Adipose tissue (tissue), 3 donors: Measurements from ENCODE around the gene ZBTB7C. TPM values are rescaled to one million over a fixed set of nuclear protein-coding genes. Genes with fewer than 3 reads are reported as not detected.

Experiments used
- H3K27ac ChIP-seq: one replicate; pipeline ENCODE4 v1.5.1; 2013; ENCODE audit warnings: low read depth, low read length
- WGBS, 3 donors: extraction: QIAGEN DNeasy Blood & Tissue Kit; methylation state at CpG; one replicate each; pipeline ENCODE4 v1.1.7; 2013; 5-methylcytosine and 5-hydroxymethylcytosine counted together
- polyA plus RNA-seq, 3 donors: library from polyadenylated mRNA; stranded (reverse); fragments of 200-250 nt; gene quantifications; one replicate each; pipeline ENCODE4 v1.2.3, GENCODE V29; 2013
- donor health status: healthy with polysubstance abuse.
- donor health status: Bipolar disorder and iron deficiency.
- donor health status: healthy.

ZBTB7C gene
- polyA plus RNA-seq, 3 donors, result 0.53 to 5.6 (median 4.8) TPM

- H3K27ac ChIP-seq, result no peak overlapping the region
- 95% methylated on average over 23 of the region's 23 CpGs for WGBS, 3 donors
These were observed 368.6 kb downstream of the ZBTB7C start for GRCh38 chr18:48040457-48041110.

- H3K27ac ChIP-seq, result no peak overlapping the region
- 95 to 96% (median 95%) methylated on average over 17 of the region's 17 CpGs for WGBS, 3 donors
These were observed 369.4 kb downstream of the ZBTB7C start for GRCh38 chr18:48039769-48040215.

- WGBS, 3 donors, result 86 to 98% (median 98%) methylated on average over 6 of the region's 6 CpGs
- H3K27ac ChIP-seq, result no peak overlapping the region
These were observed 370.5 kb downstream of the ZBTB7C start for GRCh38 chr18:48038636-48039035.

GRCh38 chr18:48037481-48038271, 371.5 kb downstream of the ZBTB7C start:
- WGBS, 3 donors, result 61 to 82% (median 81%) methylated on average over 16 of the region's 16 CpGs
- peak overlapping the region; percentile 9 for H3K27ac ChIP-seq

GRCh38 chr18:48036641-48037421, 372.4 kb downstream of the ZBTB7C start:
- 70 to 79% (median 78%) methylated on average over 14 of the region's 14 CpGs for WGBS, 3 donors

GRCh38 chr18:48036226-48036625, 373.0 kb downstream of the ZBTB7C start:
- WGBS, 3 donors, result 70 to 89% (median 74%) methylated on average over 6 of the region's 6 CpGs
- no peak overlapping the region for H3K27ac ChIP-seq

More at GRCh38 chr18:48036641-48037421, 372.4 kb downstream of the ZBTB7C start:
- no peak overlapping the region for H3K27ac ChIP-seq

- WGBS, 3 donors, result 93 to 96% (median 95%) methylated on average over 3 of the region's 3 CpGs
- no peak overlapping the region for H3K27ac ChIP-seq
These were observed 373.7 kb downstream of the ZBTB7C start for GRCh38 chr18:48035556-48035860.

GRCh38 chr18:48034651-48035555, 374.3 kb downstream of the ZBTB7C start:
- 87 to 92% (median 87%) methylated on average over 16 of the region's 16 CpGs for WGBS, 3 donors
- no peak overlapping the region for H3K27ac ChIP-seq

- WGBS, 3 donors, result 81 to 85% (median 83%) methylated on average over 9 of the region's 9 CpGs
- no peak overlapping the region for H3K27ac ChIP-seq
These were observed 375.2 kb downstream of the ZBTB7C start for GRCh38 chr18:48033790-48034650.

- no peak overlapping the region for H3K27ac ChIP-seq
- WGBS, 3 donors, result 93 to 97% (median 96%) methylated on average over 3 of the region's 3 CpGs
These were observed 376.1 kb downstream of the ZBTB7C start for GRCh38 chr18:48032876-48033789.

GRCh38 chr18:48031641-48032040, 377.5 kb downstream of the ZBTB7C start:
- 71 to 73% (median 72%) methylated on average over 5 of the region's 5 CpGs for WGBS, 3 donors

GRCh38 chr18:48030616-48031480, 378.3 kb downstream of the ZBTB7C start:
- 56 to 78% (median 77%) methylated on average over 4 of the region's 4 CpGs for WGBS, 3 donors
- H3K27ac ChIP-seq, result no peak overlapping the region

More at GRCh38 chr18:48031641-48032040, 377.5 kb downstream of the ZBTB7C start:
- no peak overlapping the region for H3K27ac ChIP-seq

GRCh38 chr18:48029296-48029986, 379.7 kb downstream of the ZBTB7C start:
- WGBS, 3 donors, result 95 to 96% (median 96%) methylated on average over 58 to 62 of the region's 62 CpGs
- no peak overlapping the region for H3K27ac ChIP-seq

- 82 to 91% (median 87%) methylated on average over 4 of the region's 4 CpGs for WGBS, 3 donors
- H3K27ac ChIP-seq, result no peak overlapping the region
These were observed 380.5 kb downstream of the ZBTB7C start for GRCh38 chr18:48028696-48029095.

- no peak overlapping the region for H3K27ac ChIP-seq
These were observed 381.1 kb downstream of the ZBTB7C start for GRCh38 chr18:48028081-48028480.

More at GRCh38 chr18:48028081-48028480, 381.1 kb downstream of the ZBTB7C start:
- 85 to 92% (median 85%) methylated on average over 6 of the region's 6 CpGs for WGBS, 3 donors
